ENCODE results near the gene YIPF5.

DNA sequence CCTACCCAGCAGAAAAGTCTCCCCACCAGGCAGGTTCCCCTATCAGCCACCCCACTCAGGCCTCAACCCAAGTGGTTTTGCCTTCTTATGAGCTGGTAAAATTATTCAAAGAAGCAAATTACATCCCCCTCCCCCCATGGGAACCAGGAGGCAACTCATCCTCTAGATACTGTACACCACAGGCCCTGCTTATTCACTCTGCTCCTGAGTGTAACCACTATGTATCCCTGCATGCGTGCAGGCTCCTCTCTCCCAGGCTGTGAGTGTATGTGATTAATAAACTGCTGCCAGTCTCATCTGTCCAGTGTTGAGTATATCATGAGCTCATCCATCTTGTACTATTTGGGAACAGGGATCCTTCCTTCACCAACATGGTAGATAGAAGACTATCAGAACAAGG, 8.8 kb upstream of the YIPF5 start:
- no peak for TF ChIP-seq CTCF (IDR thresholded peaks at IDR 0.05; ENCODE audit: low read length)
- TF ChIP-seq EZH2 (optimal IDR thresholded peaks at IDR 0.05; ENCODE audit: low read depth, low read length): no peak
- TF ChIP-seq EZH2phosphoT487 (IDR thresholded peaks at IDR 0.05; ENCODE audit: low read length): no peak
